ENCODE measurements around the gene WDR72. TPM values are rescaled to one million over a fixed set of nuclear protein-coding genes. Genes with fewer than 3 reads are reported as not detected.

The WDR72 gene
- total RNA-seq, 1 donor from 2014 or later = not detected

Other genes with a start within 250 kb of the WDR72 start
- gene UNC13C, start 218.8 kb upstream of the WDR72 start, total RNA-seq = not detected in 2 replicates